ENCODE results near the gene ATP2B3.

The ATP2B3 gene

DNA sequence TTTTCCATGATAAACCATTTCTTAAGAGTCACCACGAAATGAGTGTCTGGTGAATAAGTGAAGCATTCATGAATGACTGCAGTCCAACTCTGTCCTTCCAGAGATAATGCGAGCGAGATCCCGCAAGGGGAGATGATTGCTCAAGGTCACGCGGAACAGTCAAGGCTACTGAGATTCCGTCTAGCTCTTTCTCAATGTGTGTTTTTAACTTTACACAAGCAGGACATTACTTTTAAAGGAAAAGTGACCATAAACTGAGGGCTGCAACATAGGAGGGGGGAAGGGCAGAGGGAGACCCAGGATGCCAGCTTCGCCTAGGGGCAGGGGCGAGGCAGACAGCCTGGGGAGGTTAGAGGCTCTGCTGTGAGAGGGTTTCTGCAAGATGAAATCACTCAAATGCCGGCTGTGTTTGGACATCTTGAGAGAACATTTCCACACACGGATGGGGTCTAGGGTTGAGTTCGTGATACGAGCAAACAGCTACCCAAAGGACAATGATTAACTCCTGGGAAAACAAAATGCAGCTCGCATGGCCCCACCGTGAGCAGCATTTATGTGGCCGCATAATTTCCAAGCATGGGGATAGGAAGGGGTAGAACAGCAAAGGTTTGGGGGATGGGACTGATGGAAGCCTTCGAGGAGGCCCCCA lies 105.3 kb downstream of the ATP2B3 start:
- no peak for DNase-seq

GRCh38 chrX:153623310-153624029 lies 106.0 kb downstream of the ATP2B3 start:
- no peak for DNase-seq

- DNase-seq = no peak
Measured at GRCh38 chrX:153624196-153625091, 107.0 kb downstream of the ATP2B3 start.

DNA sequence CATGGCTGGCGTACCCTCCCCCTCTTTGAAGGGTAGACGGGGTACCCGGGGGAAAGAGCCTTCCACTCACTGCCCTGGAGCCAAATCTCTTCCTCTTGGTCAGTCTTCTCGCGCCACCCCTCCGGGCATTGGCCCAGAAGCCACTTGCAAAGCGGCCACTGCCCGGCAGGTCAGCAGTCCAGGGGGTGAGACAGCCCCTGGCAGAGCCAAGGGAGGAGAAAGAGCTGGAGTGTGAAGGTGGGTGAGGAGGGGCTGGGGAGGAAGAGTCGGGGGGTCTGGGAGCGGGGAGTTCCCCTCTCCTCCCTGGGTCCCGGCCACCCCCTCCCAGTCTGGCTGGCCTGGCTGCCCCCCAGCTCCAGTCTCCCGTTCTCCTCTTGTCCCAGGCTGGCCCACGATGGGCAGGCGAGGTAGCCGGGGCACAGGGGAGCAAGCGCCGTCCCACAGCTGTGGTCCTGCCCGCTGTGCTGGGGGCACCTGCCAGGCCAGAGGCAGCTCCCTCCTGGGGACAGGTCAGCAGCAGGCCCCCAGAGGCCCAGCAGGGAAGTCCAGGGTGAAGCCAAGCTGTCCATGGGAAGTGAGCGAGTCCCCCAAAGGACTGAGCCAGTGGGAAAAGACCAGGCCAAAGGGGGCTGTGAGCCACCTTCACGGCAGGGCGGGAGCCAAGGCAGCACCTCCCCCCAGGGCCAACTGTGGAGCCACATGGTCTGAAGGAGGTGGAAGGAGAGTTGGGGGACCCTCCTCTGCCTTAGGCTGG lies 108.0 kb downstream of the ATP2B3 start:
- DNase-seq = no peak

DNA sequence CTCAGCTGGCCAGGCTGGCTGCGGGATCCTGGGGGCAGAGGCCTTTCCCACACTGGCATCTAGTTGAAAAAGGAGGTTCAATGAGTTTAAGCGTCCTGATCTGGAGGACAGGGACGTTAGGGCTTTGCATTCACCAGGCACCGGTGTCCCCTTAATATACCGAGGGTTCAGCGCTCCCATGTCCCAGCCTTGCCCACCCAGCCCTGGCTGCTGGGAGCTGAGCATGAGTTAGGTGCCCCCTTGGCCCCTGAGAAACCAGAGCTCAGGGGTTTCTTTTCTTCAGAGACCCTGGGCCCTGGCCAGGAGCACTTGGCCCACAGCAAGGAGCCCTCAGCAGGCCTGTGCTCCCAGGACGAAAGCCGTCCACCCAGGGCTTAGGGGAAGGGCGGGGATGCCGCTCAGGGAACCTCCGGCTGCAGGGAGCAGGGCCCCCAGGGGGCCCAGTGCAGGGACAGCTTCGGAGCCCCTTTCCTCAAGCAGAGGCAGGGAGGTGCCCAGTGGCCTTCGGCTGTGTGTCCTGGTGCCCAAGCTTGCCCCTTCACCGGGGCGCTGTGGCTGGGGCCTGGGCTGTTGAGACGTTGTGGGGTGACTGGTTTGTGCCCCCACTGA lies 108.7 kb downstream of the ATP2B3 start:
- no peak for DNase-seq

DNA sequence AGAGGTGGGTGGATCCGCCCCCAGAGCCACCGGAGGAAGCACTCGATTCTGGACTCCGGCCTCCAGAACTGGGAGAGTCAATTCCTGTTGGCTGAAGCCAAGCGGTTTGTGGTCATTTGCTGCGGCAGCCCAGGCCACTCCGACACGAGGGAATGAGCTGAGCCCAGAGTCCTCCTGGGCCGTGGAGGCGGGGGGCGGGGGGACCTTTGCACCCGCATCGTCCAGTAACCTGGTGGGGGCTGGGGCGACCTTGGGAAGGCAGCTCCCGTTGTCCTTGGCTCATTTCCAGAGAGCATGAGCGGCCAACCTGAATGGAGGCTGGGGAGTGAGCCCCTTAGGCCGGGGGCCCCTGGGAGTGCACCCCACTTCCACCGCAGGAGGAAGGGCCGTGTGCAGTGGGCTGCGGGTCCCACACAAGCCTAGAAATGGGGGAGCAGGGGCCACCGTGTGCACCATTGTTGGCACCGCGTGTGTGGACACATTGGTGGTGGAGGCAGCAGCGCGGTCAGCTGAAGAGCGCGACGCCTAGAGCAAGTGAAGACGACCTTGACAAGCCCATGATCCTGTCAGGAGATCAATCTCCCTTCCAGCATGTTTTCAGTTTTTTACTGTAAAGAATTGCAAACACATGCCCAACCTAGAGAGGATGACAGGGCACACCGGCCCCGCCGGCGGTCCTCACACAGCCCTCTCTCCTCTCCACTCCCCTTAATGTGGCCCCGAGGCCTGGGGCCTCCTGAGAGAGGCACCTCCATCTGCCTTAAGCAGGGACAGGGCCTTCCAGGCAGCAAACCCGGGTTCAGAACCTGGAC lies 109.6 kb downstream of the ATP2B3 start:
- DNase-seq = no peak

- no peak for DNase-seq
Measured at GRCh38 chrX:153627675-153628111, 110.3 kb downstream of the ATP2B3 start.

DNA sequence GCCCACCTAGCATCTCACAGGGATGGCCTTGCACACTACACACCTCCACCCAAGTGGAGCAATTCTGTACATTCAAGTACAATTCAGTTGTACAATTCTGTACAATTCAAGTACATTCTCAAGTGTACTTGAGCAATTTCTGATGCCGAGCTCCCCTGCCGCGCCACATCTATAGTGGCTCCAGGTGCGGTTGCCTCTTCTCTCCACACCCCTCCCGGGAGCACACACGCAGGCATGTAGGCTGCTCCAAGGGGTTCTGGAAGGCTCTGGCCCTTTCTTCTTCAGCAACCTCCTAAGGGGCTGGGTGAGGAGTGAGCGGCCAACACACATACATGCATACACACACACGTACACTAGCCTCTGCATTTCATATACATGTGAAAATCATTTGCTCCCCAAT lies 110.7 kb downstream of the ATP2B3 start:
- DNase-seq = no peak

- DNase-seq = no peak
Measured at GRCh38 chrX:153628665-153629064, 111.2 kb downstream of the ATP2B3 start.

GRCh38 chrX:153631346-153631745 lies 113.9 kb downstream of the ATP2B3 start:
- no peak for DNase-seq

GRCh38 chrX:153631907-153632594 lies 114.6 kb downstream of the ATP2B3 start:
- no peak for DNase-seq
